GM21360 (cell line): ENCODE measurements around the gene TMEM87B.
"Not testable (repeated sequence)": the region's sequence is repeated elsewhere in the genome, so short reads cannot be mapped to it uniquely, and the experiment has no call there.

Source experiments
- ATAC-seq: cut with Tn5 transposase; IDR thresholded peaks from one replicate; pipeline ENCODE4 v1.9.1; 2021; ENCODE audit warnings: mild to moderate bottlenecking, moderate library complexity; ENCODE audit not compliant: unreplicated experiment

The TMEM87B gene

GRCh38 chr2:112032689-112033465 lies 22.2 kb upstream of the TMEM87B start:
- no peak for ATAC-seq

- ATAC-seq = no peak
Observed at GRCh38 chr2:112033600-112033999, 21.5 kb upstream of the TMEM87B start.

GRCh38 chr2:112034924-112035323 lies 20.1 kb upstream of the TMEM87B start:
- no peak for ATAC-seq

GRCh38 chr2:112035786-112036185 lies 19.3 kb upstream of the TMEM87B start:
- no peak for ATAC-seq

- ATAC-seq = not testable (repeated sequence)
Observed at GRCh38 chr2:112039556-112039955, 15.5 kb upstream of the TMEM87B start.

GRCh38 chr2:112040066-112040465 lies 15.0 kb upstream of the TMEM87B start:
- ATAC-seq = not testable (repeated sequence)

GRCh38 chr2:112041460-112041859 lies 13.6 kb upstream of the TMEM87B start:
- not testable (repeated sequence) for ATAC-seq

GRCh38 chr2:112045446-112046014 lies 9.5 kb upstream of the TMEM87B start:
- no peak for ATAC-seq

- ATAC-seq = no peak
Observed at GRCh38 chr2:112046231-112046630, 8.8 kb upstream of the TMEM87B start.

- ATAC-seq = no peak
Observed at GRCh38 chr2:112047537-112048235, 7.4 kb upstream of the TMEM87B start.

- no peak for ATAC-seq
Observed at GRCh38 chr2:112048236-112048592, 6.9 kb upstream of the TMEM87B start.

- ATAC-seq = no peak
Observed at GRCh38 chr2:112048887-112049286, 6.2 kb upstream of the TMEM87B start.

GRCh38 chr2:112050316-112050715 lies 4.8 kb upstream of the TMEM87B start:
- ATAC-seq = no peak

GRCh38 chr2:112053917-112054846 lies 887 bp upstream of the TMEM87B start:
- ATAC-seq = peak; percentile 61

GRCh38 chr2:112055730-112056625 lies 909 bp downstream of the TMEM87B start:
- ATAC-seq = no peak

GRCh38 chr2:112056626-112056987 lies 1.5 kb downstream of the TMEM87B start:
- ATAC-seq = no peak

- ATAC-seq = no peak
Observed at GRCh38 chr2:112059671-112060070, 4.6 kb downstream of the TMEM87B start.

- ATAC-seq = no peak
Observed at GRCh38 chr2:112061299-112061698, 6.2 kb downstream of the TMEM87B start.

- ATAC-seq = no peak
Observed at GRCh38 chr2:112061840-112062239, 6.8 kb downstream of the TMEM87B start.

GRCh38 chr2:112062894-112063293 lies 7.8 kb downstream of the TMEM87B start:
- no peak for ATAC-seq
